GM19467 (cell line): ENCODE measurements around the gene HUS1.
"Not testable (repeated sequence)": the region's sequence is repeated elsewhere in the genome, so short reads cannot be mapped to it uniquely, and the experiment has no call there.

Source experiments
- ATAC-seq: cut with Tn5 transposase; IDR thresholded peaks from one replicate; pipeline ENCODE4 v1.9.1; 2021; ENCODE audit warnings: mild to moderate bottlenecking, moderate library complexity; ENCODE audit not compliant: unreplicated experiment

The HUS1 gene

DNA sequence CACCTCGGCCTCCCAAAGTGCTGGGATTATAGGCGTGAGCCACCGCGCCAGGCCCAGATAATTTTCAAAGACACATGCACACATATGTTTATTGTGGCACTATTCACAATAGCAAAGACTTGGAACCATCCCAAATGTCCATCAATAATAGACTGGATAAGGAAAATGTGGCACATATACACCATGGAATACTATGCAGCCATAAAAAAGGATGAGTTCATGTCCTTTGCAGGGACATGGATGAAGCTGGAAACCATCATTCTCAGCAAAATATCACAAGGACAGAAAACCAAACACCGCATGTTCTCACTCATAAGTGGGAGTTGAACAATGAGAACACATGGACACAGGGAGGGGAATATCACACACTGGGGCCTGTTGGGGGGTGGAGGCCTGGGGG, 1.2 kb upstream of the HUS1 start:
- ATAC-seq = not testable (repeated sequence)

DNA sequence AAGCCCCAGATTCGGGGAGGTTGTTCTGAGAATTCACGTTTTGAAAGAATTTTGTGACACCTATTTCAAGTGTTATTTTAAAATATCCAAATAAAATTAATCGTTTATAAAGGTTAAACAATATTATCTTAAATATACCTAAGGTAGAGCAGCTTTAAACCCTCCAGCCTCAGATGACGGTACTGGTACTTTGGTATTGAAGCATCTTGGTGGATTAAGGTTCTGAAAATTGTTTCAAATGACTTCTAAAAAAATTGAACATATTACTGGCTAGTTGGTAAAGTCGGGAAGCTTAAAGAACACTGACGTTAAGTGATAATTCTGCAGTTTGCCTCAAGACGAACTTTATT, 392 bp upstream of the HUS1 start:
- no peak for ATAC-seq

DNA sequence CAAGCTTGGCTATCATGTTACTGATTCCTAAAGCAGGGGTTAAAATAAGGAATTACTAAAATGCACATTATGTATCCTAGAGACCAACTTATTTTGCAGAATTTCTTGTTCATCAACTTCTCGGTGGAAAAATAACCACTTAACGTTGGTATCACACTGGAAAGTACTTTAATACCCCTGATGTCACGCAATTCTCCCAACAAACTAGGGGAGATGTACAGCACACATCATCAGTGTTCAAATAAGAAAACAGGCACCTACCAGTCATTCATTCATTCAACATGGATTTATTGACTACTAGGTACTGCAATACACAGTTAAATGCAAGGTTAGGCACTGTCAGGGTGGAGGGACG, 648 bp downstream of the HUS1 start:
- no peak for ATAC-seq

DNA sequence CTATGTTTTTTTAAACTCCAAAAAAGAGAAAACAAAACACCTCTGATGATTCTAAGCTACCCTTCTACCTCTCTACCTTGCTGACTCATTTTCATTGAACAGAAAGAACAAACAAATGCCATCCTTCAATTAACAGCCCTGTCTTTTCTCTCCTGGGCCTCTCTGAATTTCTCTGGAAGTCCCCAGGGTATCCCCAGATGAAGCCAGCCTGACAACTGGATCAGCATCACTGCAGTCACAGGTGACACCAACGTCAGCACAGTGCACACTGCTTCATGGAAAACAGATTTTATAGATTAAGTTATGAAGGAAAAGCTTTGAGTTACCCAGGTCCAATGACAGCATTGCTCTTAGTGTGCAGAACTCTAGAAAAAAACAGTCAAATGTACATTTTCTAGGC, 5.7 kb downstream of the HUS1 start:
- ATAC-seq = no peak

DNA sequence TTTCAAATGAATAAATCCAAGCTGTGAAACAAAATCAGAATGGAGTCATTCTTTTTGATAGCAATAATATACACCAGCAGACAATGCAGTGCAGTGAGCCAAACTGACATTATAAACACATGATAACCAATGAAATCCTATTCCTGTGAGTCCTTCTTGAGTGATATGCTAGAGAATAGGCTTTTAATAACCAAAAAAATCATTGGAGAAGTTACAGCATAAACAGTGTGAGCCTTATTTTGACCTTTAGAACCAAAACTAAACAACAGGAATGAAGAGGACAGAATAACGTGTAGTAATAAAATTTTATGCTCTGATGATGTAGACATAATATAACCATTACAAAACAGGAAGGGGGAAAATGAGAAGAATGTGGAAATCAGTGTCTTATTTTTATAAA, 8.7 kb downstream of the HUS1 start:
- no peak for ATAC-seq

DNA sequence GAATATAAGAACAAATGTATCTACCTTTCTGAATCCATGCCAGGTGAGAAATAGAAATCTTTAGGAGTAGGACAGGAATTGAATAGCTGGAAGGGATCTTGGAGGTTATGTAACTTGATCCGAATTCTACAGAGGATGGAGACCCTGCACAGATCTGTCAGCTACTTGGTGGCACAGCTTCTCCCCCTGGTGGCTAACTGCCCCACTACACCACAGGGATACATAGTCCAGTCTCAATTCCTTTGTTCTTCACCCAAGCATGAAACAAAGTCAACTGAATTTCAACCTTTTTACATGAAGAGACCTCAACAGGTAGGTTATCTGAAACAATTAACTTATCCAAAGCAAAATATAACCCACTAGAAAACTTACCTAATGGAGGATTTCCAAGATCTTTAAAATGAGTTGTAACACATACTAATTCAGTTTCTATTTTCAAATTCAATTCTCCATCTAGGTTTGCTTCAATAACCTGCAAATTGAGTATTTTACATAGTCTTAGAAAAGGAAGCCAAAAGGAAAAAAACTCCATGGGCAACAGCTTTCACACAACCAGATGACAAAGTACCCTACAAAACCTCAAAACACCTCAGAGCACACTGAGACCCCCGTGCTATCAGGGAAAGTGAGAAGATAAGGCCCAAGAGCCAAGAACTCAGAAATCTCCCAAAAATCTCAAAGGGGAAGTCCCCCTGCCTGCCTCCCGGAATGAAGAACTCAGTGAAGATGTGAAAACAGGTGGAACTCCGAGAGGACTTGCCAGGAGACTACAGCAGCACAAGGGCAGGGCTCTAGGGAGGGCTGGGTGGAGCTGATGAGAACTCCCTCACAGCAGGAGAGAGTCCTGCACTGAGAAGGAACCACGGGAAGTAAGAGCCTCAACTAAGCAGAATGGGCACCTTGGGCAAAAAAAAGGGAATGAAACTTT, 10.3 kb downstream of the HUS1 start:
- ATAC-seq = no peak

DNA sequence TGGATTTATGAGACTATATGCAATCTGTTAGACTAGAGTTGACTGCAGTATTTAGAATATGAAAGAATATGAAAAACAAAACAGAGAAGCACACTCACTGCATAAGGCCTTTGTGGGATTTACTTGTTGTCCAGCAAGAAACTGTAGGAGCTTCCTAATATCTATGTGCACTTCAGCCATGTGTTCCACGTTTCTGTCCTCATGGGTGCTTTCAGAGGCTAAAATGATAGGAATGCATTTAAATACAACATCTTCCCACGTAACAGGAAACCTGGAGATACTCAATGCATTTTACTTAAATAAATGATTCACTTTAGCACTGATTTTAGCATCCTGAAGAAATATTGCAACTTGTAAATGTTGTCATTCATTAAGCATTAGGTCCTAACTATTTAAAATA, 11.7 kb downstream of the HUS1 start:
- no peak for ATAC-seq

DNA sequence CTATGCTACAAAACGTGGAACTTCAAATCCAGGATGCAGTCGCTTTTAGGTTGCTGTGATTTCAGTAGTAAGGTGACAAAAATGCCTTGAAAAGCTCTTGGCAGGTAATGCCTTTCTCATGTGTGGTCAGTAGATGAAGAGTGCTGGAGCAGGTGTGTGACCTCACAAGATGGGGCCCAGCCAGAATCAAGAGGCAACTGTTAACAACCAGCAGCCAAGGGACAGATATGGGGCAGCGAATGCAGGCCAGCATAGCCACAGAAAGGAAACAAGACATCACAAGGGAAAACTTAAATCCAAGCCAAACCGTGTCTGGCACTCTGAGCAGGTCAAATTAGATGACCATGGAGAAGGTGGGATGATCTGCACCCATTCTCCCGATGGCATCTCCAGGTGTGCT, 12.3 kb downstream of the HUS1 start:
- ATAC-seq = no peak

DNA sequence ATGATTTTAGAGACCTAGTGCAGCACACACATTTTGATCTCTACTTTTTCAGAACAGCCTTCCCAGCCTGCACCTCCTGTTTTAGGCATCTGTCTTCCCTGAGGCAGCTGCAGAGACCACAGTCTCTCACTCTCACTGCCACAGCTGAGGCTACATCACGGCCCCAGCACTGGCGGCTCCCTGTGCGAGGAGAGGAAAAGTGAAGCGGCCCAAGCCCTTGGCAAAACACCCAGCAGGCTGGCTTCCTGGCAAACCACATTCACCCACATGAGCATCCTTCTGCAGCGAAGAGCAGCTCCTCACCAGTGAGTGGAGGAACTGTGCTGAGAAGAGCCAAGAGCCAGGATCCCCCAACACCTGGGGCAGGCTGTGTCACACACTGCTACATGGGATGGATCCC, 14.0 kb downstream of the HUS1 start:
- no peak for ATAC-seq

DNA sequence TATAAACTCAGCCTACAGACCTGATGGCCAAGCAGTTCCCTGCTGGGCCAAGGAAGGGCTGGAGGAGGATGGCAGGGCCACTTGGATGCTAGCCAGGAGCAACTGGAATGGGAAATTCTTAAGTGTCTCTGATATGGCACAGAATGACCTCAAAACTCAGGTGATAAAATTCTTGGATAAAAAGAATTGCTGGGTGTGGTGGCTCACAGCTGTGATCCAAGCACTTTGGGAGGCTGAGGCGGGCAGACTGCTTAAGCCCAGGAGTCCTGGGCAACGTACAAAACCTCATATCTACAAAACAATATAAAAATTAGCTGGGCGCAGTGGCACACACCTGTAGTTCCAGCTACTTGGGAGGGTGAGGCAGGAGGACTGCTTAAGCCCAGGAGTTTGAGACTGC, 17.2 kb downstream of the HUS1 start:
- no peak for ATAC-seq

DNA sequence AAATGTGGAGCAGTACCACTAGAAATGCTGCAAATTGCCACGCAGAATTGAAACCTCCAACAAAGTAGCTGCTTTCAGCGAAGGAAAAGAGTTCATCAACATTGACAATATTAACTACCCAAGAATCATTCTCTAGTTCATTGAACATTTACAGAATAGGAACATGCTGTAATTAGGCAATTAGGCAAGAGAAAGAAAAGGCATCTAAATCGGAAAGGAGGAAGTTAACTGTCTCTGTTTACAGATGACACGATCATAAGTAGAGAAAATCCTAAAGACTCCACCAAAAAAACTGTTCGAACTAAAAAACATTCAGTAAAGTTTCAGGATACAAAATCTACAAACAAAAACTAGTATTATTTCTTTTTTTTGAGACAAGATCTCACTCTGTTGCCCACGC, 22.3 kb downstream of the HUS1 start:
- no peak for ATAC-seq

DNA sequence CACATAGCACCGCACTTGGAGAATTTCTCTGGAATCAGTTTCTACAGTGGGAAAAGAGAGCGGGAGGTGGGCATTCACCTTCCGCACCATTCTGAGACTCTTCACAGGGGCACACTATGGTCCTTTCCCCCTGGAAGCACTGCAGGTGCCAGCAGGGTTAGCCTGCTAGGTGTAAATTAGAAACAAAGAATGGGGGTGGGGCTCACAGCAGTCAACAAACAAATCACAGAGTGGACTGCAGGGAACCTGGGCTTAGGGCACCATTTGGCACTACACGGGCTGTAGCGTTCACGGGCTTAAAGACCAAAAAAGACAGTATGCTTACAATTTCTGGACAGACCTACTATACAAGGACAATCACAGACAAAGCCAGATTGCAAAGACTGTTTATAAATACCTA, 23.2 kb downstream of the HUS1 start:
- ATAC-seq = no peak

DNA sequence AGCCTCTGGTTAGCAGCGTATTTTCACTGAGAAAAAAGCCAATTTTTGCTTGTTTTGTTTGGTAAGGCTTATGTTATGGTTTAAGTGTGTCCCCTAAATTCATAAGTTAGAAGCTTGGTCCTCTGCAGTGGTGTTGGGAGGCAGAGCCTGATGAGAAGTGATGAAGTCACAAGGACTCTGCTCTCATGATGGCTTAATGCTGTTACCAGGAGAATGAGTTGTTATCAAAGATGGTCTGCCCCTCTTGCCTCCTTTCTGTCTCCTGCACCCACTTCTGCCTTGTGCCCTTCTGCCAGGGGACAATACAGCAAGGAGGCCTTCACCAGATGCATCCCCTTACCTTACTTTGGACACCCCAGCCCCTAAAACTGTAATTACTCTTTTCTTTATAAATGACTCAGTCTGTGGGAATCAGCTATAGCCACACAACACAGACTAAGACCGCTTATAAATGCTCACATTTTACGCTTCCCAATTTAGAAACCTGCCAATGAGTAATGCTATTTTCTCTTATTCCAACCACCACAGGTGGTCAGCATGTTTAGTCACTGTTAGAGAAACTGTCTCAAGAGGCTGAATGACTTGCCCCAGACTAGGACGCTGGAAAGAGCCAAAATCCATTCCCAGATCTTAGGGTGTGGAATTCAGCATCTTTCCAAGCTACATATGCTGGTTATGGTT, 25.0 kb downstream of the HUS1 start:
- ATAC-seq = no peak

DNA sequence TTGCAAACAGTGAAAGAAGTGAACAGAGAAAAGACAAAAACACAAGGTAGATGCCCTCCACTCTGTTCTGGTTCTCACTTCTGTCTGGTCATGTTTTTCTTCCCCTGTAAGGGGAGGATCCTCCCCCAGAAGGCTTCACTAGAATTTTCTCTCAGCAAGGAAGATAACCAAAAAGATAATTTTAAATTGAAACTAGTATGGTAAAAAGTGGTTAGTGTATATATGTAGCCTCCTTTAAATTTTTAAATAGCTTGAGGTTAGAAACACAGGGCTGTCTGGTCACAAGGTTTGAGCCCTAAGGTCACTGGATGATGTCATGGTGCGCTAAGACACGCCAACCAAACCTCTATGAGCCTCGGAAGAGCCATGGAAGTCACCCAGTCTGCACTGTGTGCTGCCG, 25.6 kb downstream of the HUS1 start:
- no peak for ATAC-seq

DNA sequence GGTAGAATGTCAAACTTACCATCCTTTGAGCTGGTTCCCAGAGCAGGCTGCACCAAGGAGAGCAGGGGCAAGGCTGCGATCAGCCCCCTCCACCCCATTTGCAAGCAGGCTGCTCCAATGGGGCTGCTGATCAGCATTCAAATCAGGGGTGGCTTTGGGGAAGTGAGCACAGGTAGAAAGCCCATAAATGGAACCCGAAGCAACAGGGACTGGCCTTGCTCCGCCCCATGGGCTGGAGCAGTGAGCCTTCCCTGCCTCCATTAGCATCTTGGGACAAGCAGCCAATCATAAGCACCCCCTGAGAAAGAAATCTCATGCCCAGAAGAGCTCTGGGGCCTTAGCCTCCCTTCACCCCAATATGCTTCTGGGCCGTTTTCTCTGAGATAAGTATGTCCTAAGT, 27.2 kb downstream of the HUS1 start:
- no peak for ATAC-seq

DNA sequence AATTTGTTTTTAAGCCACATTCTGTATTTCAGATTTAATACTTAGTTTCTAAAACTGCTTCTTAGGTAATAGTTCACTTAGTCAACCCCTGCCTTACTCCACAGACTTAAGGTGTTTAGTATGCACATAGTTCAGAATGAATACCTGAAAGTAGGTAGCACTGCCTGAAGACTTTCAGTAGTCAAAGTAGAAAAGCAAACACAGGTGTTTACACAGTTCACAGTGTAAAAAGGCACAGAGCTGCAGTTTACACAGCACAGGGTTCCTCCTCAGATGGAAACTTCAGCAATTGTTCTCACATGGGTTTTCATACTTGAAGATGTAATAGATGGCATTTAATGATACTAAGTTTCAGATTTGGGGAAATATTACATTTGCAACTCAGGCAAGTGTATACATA, 28.0 kb downstream of the HUS1 start:
- no peak for ATAC-seq

DNA sequence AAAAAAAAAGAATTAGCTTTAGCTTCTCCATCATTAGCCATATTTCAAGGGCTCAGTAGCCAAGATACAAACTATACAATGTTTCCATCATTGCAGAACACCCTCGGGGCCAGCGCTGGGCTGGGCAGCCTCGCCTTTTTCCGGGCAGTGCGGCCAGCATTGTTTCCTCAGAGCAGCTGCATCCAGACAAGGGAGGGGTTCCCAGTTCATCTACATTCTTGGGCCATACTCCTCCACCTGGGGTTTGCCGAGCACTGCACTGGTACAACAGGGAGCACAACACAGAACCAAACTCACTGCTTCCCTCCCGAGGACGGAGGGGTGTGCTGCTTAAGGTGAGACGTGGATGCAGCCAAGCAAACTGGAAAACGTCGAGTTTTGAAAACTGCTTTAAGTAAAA, 28.7 kb downstream of the HUS1 start:
- no peak for ATAC-seq

DNA sequence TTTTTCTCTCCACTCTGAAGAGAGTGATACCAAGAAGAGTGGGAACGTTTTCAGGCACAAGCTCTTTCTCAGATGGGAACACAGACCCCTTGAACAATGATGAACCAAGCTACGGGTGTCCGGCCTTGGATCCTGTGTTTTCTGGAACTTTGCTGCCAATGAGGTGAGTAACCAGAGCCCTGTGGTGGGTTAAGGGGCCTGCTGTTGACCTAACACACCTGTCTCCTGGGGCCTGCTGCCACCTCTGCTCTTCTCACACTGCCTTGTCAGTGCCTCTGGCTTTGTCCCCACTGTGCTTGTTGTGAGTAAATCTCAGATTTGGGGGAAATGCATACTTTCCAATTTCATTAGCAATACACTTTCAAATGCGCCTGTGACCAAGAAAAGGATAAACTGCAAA, 29.7 kb downstream of the HUS1 start:
- ATAC-seq = no peak

DNA sequence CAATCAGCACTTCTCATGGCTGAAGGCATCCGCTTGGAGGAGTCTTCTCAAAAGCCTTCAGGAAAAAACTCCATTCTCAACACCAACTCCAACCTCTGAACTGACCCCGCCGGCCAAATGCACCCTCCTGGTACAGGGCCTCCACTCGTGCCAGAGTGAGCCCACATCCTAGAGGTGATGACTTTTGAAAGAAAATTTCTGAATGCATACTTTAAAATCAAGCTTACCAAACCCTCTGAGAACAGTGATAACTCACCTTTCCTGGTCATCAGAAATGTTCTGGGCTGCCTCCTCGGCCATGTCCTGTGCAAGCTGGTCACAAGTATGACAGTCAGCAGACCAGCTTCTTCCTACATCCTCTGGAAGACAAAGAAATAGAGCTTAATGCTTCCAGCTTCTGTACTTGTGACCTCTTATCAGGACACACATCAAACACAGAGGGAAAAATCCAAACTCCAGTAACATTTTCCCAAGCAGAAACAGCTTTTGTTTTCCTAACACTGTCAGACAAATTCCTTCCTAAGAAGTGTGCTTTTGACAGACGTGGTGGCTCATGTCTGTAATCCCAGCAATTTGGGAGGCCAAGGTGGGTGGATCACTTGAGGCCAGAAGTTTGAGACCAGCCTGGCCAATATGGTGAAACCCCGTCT, 31.1 kb downstream of the HUS1 start, which contains the start of gene PKD1L1:
Gene PKD1L1 (minus strand): TSS at position 326 of the 650 bp plus-strand sequence. CDS start 26 bp downstream, at position 300.
- ATAC-seq = no peak

DNA sequence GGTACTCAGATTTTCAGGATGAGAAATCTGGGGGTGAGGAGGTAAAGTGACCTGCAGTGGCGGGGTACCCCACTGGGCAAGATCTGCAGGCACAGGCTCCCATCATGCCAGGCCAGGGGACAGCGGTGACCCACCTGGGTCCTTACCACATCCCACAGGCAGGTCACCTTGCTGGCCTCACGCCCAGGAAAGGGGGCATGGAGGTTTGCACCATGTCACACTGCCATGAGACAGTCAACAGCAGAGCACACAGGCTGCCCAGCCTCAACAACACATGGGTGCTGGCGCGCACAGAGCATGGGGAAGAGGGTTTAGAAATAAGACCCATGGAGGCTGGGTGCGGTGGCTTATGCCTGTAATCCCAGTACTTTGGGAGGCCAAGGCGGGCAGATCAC, 32.1 kb downstream of the HUS1 start:
- ATAC-seq = no peak

DNA sequence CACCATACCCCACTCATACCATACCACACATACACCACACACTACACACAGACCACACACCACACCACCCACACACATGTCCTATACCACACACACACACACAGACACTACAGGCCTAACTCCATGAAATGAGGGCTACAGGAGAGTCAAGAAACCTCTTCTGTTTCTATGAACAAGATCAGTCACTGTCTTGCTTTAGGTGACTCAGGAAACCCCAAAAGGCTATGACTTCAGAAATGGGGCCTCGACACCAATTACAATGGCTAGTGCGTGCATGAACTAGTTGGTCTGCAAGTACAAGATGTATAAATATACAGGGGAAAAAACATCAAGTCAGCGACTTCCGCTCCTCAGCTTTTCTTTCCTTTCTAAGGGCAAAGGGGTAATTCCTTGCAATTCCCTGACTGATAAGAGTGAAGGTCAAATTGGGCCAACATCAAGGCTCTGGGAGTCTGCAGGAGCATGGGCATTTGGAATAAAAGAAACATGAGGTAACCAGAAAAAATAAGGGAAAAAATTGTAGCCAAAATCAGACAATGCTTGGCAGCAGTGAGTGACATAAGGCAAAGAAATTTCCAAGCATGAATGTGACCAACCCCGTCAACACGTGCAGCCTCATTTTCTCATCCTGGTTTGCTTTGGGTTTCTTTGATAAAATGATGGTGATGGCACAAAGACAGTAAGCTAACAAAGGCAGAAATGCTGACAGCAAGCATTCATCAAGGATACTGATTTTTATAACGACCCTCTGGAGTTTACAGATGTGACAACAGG, 32.6 kb downstream of the HUS1 start:
- no peak for ATAC-seq
